Rectal smooth muscle tissue (tissue), 1 donor: ENCODE measurements around the gene TMEM255B.
"Not testable (repeated sequence)": the region's sequence is repeated elsewhere in the genome, so short reads cannot be mapped to it uniquely, and the experiment has no call there.

Source experiments
- H3K27ac ChIP-seq: one replicate; pipeline ENCODE4 v1.7.0; 2013; ENCODE audit warnings: low read depth, low read length, inconsistent platforms
- H3K27me3 ChIP-seq: one replicate; pipeline ENCODE4 v1.7.0; 2013; ENCODE audit warnings: low read length; ENCODE audit not compliant: control insufficient read depth, insufficient read depth
- H3K36me3 ChIP-seq: one replicate; pipeline ENCODE4 v1.7.0; 2013; ENCODE audit warnings: low read length; ENCODE audit not compliant: control insufficient read depth, insufficient read depth
- H3K4me1 ChIP-seq: one replicate; pipeline ENCODE4 v1.7.0; 2013; ENCODE audit warnings: low read length; ENCODE audit not compliant: control insufficient read depth, insufficient read depth
- H3K4me3 ChIP-seq: one replicate; pipeline ENCODE4 v1.7.0; 2013; ENCODE audit warnings: low read length
- H3K9ac ChIP-seq: one replicate; pipeline ENCODE4 v1.7.0; 2013; ENCODE audit warnings: low read length

The TMEM255B gene

GRCh38 chr13:113746671-113747070 is 12.4 kb upstream of the TMEM255B start:
- Histone ChIP-seq H3K4me3 (no peak overlapping the region), H3K27ac (no peak overlapping the region), H3K36me3 (no peaks in the 10 kb centered on the region), H3K27me3 (peaks cover 3% of the 10 kb centered on the region), H3K9ac (no peak overlapping the region), H3K4me1 (no peaks in the 10 kb centered on the region)

- peaks cover 3% of the 10 kb centered on the region for H3K27me3 ChIP-seq
- no peak overlapping the region for H3K9ac ChIP-seq
- H3K4me3 ChIP-seq, result no peak overlapping the region
- no peaks in the 10 kb centered on the region for H3K4me1 ChIP-seq
- H3K27ac ChIP-seq, result no peak overlapping the region
- H3K36me3 ChIP-seq, result no peaks in the 10 kb centered on the region
Measured at GRCh38 chr13:113747291-113747833, 11.7 kb upstream of the TMEM255B start.

GRCh38 chr13:113748101-113748861 is 10.7 kb upstream of the TMEM255B start:
- Histone ChIP-seq H3K4me3 (no peak overlapping the region), H3K27me3 (no peaks in the 10 kb centered on the region), H3K27ac (no peak overlapping the region), H3K4me1 (no peaks in the 10 kb centered on the region), H3K36me3 (no peaks in the 10 kb centered on the region), H3K9ac (no peak overlapping the region)

GRCh38 chr13:113748862-113749451 is 10.1 kb upstream of the TMEM255B start:
- H3K36me3 ChIP-seq, result no peaks in the 10 kb centered on the region
- H3K9ac ChIP-seq, result no peak overlapping the region
- H3K27me3 ChIP-seq, result no peaks in the 10 kb centered on the region
- no peaks in the 10 kb centered on the region for H3K4me1 ChIP-seq
- no peak overlapping the region for H3K27ac ChIP-seq
- H3K4me3 ChIP-seq, result no peak overlapping the region

GRCh38 chr13:113749507-113749906 is 9.5 kb upstream of the TMEM255B start:
- Histone ChIP-seq H3K36me3 (no peaks in the 10 kb centered on the region), H3K4me1 (no peaks in the 10 kb centered on the region), H3K9ac (no peak overlapping the region), H3K4me3 (no peak overlapping the region), H3K27me3 (no peaks in the 10 kb centered on the region), H3K27ac (no peak overlapping the region)

- no peak overlapping the region for H3K9ac ChIP-seq
- no peaks in the 10 kb centered on the region for H3K4me1 ChIP-seq
- H3K27me3 ChIP-seq, result no peaks in the 10 kb centered on the region
- H3K27ac ChIP-seq, result no peak overlapping the region
- no peak overlapping the region for H3K4me3 ChIP-seq
- H3K36me3 ChIP-seq, result no peaks in the 10 kb centered on the region
Measured at GRCh38 chr13:113749967-113750366, 9.1 kb upstream of the TMEM255B start.

GRCh38 chr13:113750554-113751399 is 8.2 kb upstream of the TMEM255B start:
- no peak overlapping the region for H3K27ac ChIP-seq
- H3K4me1 ChIP-seq, result no peaks in the 10 kb centered on the region
- no peak overlapping the region for H3K9ac ChIP-seq
- no peaks in the 10 kb centered on the region for H3K27me3 ChIP-seq
- H3K36me3 ChIP-seq, result no peaks in the 10 kb centered on the region
- no peak overlapping the region for H3K4me3 ChIP-seq

GRCh38 chr13:113751491-113751890 is 7.5 kb upstream of the TMEM255B start:
- no peak overlapping the region for H3K9ac ChIP-seq
- no peaks in the 10 kb centered on the region for H3K4me1 ChIP-seq
- H3K27me3 ChIP-seq, result no peaks in the 10 kb centered on the region
- H3K27ac ChIP-seq, result no peak overlapping the region
- no peaks in the 10 kb centered on the region for H3K36me3 ChIP-seq
- no peak overlapping the region for H3K4me3 ChIP-seq

GRCh38 chr13:113752211-113752986 is 6.6 kb upstream of the TMEM255B start:
- H3K4me1 ChIP-seq, H3K27me3 ChIP-seq, H3K9ac ChIP-seq, H3K4me3 ChIP-seq, H3K27ac ChIP-seq, H3K36me3 ChIP-seq: not testable (repeated sequence)

- Histone ChIP-seq H3K27me3 (no peaks in the 10 kb centered on the region), H3K9ac (no peak overlapping the region), H3K4me3 (no peak overlapping the region), H3K27ac (no peak overlapping the region), H3K36me3 (no peaks in the 10 kb centered on the region), H3K4me1 (no peaks in the 10 kb centered on the region)
Measured at GRCh38 chr13:113753171-113753570, 5.9 kb upstream of the TMEM255B start.

GRCh38 chr13:113754242-113754641 is 4.8 kb upstream of the TMEM255B start:
- H3K27ac ChIP-seq, result no peak overlapping the region
- H3K27me3 ChIP-seq, result peaks cover under 1% of the 10 kb centered on the region
- H3K4me3 ChIP-seq, result no peak overlapping the region
- H3K36me3 ChIP-seq, result no peaks in the 10 kb centered on the region
- H3K4me1 ChIP-seq, result peaks cover 4% of the 10 kb centered on the region
- no peak overlapping the region for H3K9ac ChIP-seq

- Histone ChIP-seq H3K27ac (no peak overlapping the region), H3K4me3 (no peak overlapping the region), H3K27me3 (peaks cover 5% of the 10 kb centered on the region), H3K36me3 (no peaks in the 10 kb centered on the region), H3K4me1 (peaks cover 4% of the 10 kb centered on the region), H3K9ac (no peak overlapping the region)
Measured at GRCh38 chr13:113754691-113755090, 4.3 kb upstream of the TMEM255B start.
